HEK293T (cell line): Measurements from ENCODE around the gene EIF3D.
"Not testable (repeated sequence)": the region's sequence is repeated elsewhere in the genome, so short reads cannot be mapped to it uniquely, and the experiment has no call there.

Experiments used
- CTCF ChIA-PET: fragments of 350-600 bp; formaldehyde crosslinking; extraction: SDS; loops from one replicate; lab custom pipeline; 2021; ENCODE audit warnings: antibody characterized with exemption, inconsistent platforms; lab: Yijun Ruan, JAX
- POLR2A ChIA-PET: fragments of 350-600 bp; formaldehyde crosslinking; extraction: SDS; loops from one replicate; lab custom pipeline; 2020; ENCODE audit warnings: antibody characterized with exemption, inconsistent platforms; lab: Yijun Ruan, JAX
- DNase-seq: peaks from one replicate; pipeline ENCODE4 v3.0.0; 2012; ENCODE audit warnings: mixed read lengths; ENCODE audit errors: extremely low spot score
- ARNT ChIP-seq: fragments of 450-650 bp; IDR thresholded peaks from 2 replicates; pipeline ENCODE4 v1.6.1; 2017; ENCODE audit warnings: mild to moderate bottlenecking
- BHLHE40 ChIP-seq: fragments of 450-650 bp; IDR thresholded peaks from 2 replicates; pipeline ENCODE4 v1.6.1; 2016; ENCODE audit warnings: mild to moderate bottlenecking, moderate library complexity, borderline replicate concordance
- CTBP1 ChIP-seq: fragments of 450-650 bp; IDR thresholded peaks from 2 replicates; pipeline ENCODE4 v1.6.1; 2016; ENCODE audit warnings: borderline replicate concordance
- ELF4 ChIP-seq: fragments of 450-650 bp; IDR thresholded peaks from 2 replicates; pipeline ENCODE4 v1.6.1; 2017; ENCODE audit warnings: antibody characterized with exemption
- FOXA1 ChIP-seq: fragments of 450-650 bp; IDR thresholded peaks from 2 replicates; pipeline ENCODE4 v1.6.1; 2016; ENCODE audit warnings: mild to moderate bottlenecking
- FOXK2 ChIP-seq: fragments of 450-650 bp; IDR thresholded peaks from 2 replicates; pipeline ENCODE4 v1.6.1; 2016; ENCODE audit warnings: mild to moderate bottlenecking
- FOXM1 ChIP-seq: fragments of 450-650 bp; IDR thresholded peaks from 2 replicates; pipeline ENCODE4 v1.6.1; 2017; ENCODE audit warnings: mild to moderate bottlenecking, borderline replicate concordance
- HDGF ChIP-seq: fragments of 450-650 bp; IDR thresholded peaks from 2 replicates; pipeline ENCODE4 v1.6.1; 2017; ENCODE audit warnings: antibody characterized with exemption, borderline replicate concordance
- L3MBTL2 ChIP-seq: fragments of 450-650 bp; conservative IDR thresholded peaks from 2 replicates; pipeline ENCODE4 v1.6.1; 2016; ENCODE audit warnings: mild to moderate bottlenecking
- LEF1 ChIP-seq: fragments of 450-650 bp; IDR thresholded peaks from 2 replicates; pipeline ENCODE4 v1.6.1; 2017; ENCODE audit warnings: mild to moderate bottlenecking, borderline replicate concordance
- NFRKB ChIP-seq: fragments of 450-650 bp; IDR thresholded peaks from 2 replicates; pipeline ENCODE4 v1.6.1; 2016; ENCODE audit warnings: mild to moderate bottlenecking, moderate library complexity
- SP1 ChIP-seq: fragments of 450-650 bp; IDR thresholded peaks from 2 replicates; pipeline ENCODE4 v1.6.1; 2017
- SUZ12 ChIP-seq: fragments of 450-650 bp; IDR thresholded peaks from 2 replicates; pipeline ENCODE4 v1.6.1; 2016; ENCODE audit warnings: mild to moderate bottlenecking
- TARDBP ChIP-seq: fragments of 450-650 bp; IDR thresholded peaks from 2 replicates; pipeline ENCODE4 v1.6.1; 2016
- ZNF384 ChIP-seq: fragments of 450-650 bp; IDR thresholded peaks from 2 replicates; pipeline ENCODE4 v1.6.1; 2016
- TF ChIP-seq, protein P1 (sequence below): fragments of 450-650 bp; IDR thresholded peaks from 2 replicates; pipeline ENCODE4 v1.6.1; 2016

EIF3D gene

GRCh38 chr22:36540867-36541642 lies 12.1 kb upstream of the EIF3D start:
- TF ChIP-seq BHLHE40 (no peak), FOXA1 (no peak), TARDBP (no peak), HDGF (no peak), LEF1 (no peak), ELF4 (no peak), ZNF384 (no peak)
- TF ChIP-seq, protein P1, sequence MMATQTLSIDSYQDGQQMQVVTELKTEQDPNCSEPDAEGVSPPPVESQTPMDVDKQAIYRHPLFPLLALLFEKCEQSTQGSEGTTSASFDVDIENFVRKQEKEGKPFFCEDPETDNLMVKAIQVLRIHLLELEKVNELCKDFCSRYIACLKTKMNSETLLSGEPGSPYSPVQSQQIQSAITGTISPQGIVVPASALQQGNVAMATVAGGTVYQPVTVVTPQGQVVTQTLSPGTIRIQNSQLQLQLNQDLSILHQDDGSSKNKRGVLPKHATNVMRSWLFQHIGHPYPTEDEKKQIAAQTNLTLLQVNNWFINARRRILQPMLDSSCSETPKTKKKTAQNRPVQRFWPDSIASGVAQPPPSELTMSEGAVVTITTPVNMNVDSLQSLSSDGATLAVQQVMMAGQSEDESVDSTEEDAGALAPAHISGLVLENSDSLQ: no peak
- ChIA-PET CTCF (no interaction called here), POLR2A (interaction anchor here (1.1 to 3.2 kb wide), 2 partner anchors 12 to 235 kb away, joined by 3 to 17 read pairs; partner anchors contain the start of genes EIF3D and IFT27)
- DNase-seq: no peak

GRCh38 chr22:36538529-36538928 lies 9.6 kb upstream of the EIF3D start:
- no peak for DNase-seq
- ChIA-PET CTCF (interaction anchor here (0.7 to 1.2 kb wide), 3 partner anchors 8 to 238 kb away, joined by 3 to 5 read pairs (median 4); partner anchors contain the start of gene IFT27), POLR2A (interaction anchor here (2.0 kb wide), 1 partner anchor 10 kb away, joined by 17 read pairs; the partner anchor contains the start of gene EIF3D)
- TF ChIP-seq FOXA1 (no peak), FOXK2 (no peak), ZNF384 (no peak), CTBP1 (no peak), SP1 (no peak), NFRKB (no peak), ELF4 (no peak), L3MBTL2 (no peak), HDGF (no peak), LEF1 (no peak), SUZ12 (no peak), FOXM1 (no peak), ARNT (no peak), BHLHE40 (no peak), TARDBP (no peak)
- TF ChIP-seq, protein P1: no peak

GRCh38 chr22:36536717-36537116 lies 7.8 kb upstream of the EIF3D start:
- POLR2A ChIA-PET: interaction anchor here (1.1 to 1.2 kb wide), 2 partner anchors 8 to 239 kb away, joined by 3 read pairs; partner anchors contain the start of gene IFT27
- CTCF ChIA-PET: no interaction called here

DNA sequence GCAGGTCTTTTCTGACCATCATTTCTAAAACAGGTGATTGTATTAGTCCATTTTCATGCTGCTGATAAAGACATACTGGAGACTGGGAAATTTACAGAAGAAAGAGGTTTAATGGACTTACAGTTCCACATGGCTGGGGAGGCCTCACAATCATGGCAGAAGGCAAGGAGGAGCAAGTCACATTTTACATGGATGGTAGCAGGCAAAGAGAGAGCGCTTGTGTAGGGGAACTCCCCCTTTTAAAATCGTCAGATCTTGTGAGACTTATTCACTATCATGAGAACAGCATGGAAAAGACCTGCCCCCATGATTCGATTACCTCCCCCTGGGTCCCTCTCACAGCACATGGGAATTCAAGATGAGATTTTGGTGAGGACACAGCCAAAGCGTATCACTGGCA lies 4.4 kb upstream of the EIF3D start:
- CTCF ChIA-PET, POLR2A ChIA-PET, DNase-seq: not testable (repeated sequence)

More at GRCh38 chr22:36536717-36537116, 7.8 kb upstream of the EIF3D start:
- DNase-seq: no peak
- no peak for TF ChIP-seq BHLHE40
- no peak for TF ChIP-seq LEF1
- TF ChIP-seq FOXA1: no peak
- no peak for TF ChIP-seq FOXK2
- TF ChIP-seq ELF4: no peak
- TF ChIP-seq SUZ12: no peak
- TF ChIP-seq ARNT: no peak

- POLR2A ChIA-PET: no interaction called here
- no peak for DNase-seq
- TF ChIP-seq TARDBP: no peak
- no peak for TF ChIP-seq SUZ12
- TF ChIP-seq ZNF384: no peak
- no peak for TF ChIP-seq HDGF
- TF ChIP-seq L3MBTL2: no peak
- no peak for TF ChIP-seq LEF1
- TF ChIP-seq FOXA1: no peak
- TF ChIP-seq FOXK2: no peak
- TF ChIP-seq BHLHE40: no peak
- no peak for TF ChIP-seq CTBP1
- no peak for TF ChIP-seq NFRKB
- TF ChIP-seq, protein P1: no peak
- no peak for TF ChIP-seq SP1
- TF ChIP-seq FOXM1: no peak
- TF ChIP-seq ARNT: no peak
- TF ChIP-seq ELF4: no peak
- CTCF ChIA-PET: interaction anchor here (0.7 kb wide), 1 partner anchor 244 kb away, joined by 5 read pairs; no protein-coding TSS in a partner anchor
Observed at GRCh38 chr22:36532466-36532865, 3.5 kb upstream of the EIF3D start.

- no peak for TF ChIP-seq FOXM1
- TF ChIP-seq ZNF384: no peak
- TF ChIP-seq, protein P1: no peak
- TF ChIP-seq LEF1: no peak
- no peak for TF ChIP-seq SP1
- TF ChIP-seq ARNT: no peak
- no peak for TF ChIP-seq BHLHE40
- no peak for TF ChIP-seq CTBP1
- no peak for TF ChIP-seq ELF4
- DNase-seq: no peak
- ChIA-PET POLR2A (interaction anchor here (0.6 to 3.4 kb wide), 10 partner anchors 8 to 177 kb away, joined by 3 to 30 read pairs (median 13); partner anchors contain the start of genes FOXRED2, MYH9 and TXN2), CTCF (interaction anchor here (0.7 to 1.6 kb wide), 2 partner anchors 17 to 80 kb away, joined by 3 to 7 read pairs; no protein-coding TSS in a partner anchor)
Observed at GRCh38 chr22:36528341-36528740, 625 bp downstream of the EIF3D start.
